ENCODE results near the gene LAPTM5.
"Not testable (repeated sequence)": the region's sequence is repeated elsewhere in the genome, so short reads cannot be mapped to it uniquely, and the experiment has no call there.

The LAPTM5 gene

DNA sequence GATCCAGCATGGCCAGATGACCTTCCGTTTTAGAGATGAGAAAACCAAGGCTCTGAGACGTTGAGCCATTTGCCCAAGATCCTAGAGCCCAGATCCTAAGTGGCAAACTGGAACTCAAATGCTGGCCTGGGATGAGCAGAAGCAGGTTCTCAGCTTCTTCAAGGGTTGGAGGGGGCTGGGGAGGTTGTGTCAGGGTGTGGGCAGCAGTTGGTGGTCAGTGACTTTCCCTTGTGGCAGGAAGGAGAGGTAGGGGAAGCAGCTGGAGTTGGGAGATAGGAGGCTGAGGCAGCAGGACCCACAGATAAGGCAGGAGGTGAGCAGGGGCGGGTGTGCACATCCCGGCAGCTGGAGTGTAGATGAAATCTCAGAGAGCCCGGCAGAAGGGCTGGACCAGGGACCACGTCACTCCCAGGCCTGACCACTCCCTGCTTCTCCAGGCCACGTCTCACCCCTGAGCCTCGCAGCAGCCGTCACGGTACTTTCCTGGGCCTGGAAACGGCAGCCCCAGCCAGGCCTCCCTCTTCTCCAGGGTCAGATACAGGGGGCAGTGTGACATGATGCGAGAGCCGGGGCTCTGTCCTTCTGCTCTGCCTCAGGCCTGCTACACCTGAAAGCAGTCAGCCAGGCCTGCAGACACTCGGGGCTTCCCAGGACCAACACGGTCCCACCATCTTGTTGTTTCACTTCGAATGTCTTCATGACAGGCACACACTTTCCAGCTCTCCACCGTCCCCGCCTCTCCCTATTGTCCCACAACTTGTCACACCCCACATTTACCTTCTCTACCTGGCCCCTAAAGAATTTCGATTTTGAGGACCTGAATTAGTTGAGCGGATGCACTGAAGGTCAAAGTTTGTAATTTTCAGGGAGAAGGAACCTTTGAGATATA lies 11.5 kb upstream of the LAPTM5 start:
- no peak for DNase-seq

DNA sequence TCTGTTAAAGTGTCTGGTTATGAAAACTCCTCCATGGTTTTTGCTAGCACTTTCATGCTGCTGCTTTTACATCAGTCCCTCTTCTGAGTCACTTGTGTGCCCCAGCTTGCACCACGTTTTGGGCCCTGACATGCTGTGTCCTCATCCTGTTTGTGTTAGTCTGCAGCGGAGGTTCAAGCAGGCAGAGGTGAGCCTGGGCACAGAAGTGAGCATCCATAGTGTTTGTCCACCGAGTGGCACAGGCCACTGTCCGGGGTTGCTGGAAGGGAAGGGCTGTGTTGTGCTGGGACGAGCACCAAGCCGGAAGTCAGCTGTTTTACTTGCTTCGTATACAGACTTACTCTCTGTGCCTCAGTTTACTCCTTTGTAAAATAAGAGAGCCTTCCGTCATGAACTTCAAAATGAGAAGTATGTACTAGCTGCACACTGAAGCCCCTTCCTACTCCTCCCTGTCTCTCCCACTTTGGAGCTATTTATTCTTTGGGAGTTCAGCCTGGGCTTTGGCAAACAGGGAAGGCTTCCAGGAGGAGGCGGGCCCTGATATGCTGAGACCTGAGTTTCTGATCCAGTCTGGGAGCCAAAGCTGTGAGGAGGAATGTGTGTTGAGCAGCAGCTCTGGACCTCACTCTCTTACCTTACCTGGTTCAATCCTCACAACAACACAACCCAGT lies 10.7 kb upstream of the LAPTM5 start:
- no peak for DNase-seq

DNA sequence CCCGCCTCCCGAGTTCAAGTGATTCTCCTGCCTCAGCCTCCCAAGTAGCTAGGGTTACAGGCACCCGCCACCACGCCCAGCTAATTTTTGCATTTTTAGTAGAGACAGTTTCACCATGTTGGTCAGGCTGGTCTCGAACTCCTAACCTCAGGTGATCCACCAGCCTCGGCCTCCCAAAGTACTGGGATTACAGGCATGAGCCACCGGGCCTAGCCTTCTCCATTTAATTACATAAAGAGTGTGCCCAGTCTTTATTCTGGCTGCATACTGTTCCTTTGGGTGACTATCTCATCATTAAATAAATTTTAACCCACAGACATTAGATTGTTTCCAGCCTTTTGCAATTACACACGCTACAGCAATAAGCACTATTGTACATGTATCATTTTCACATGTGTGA lies 9.4 kb upstream of the LAPTM5 start:
- DNase-seq = not testable (repeated sequence)

DNA sequence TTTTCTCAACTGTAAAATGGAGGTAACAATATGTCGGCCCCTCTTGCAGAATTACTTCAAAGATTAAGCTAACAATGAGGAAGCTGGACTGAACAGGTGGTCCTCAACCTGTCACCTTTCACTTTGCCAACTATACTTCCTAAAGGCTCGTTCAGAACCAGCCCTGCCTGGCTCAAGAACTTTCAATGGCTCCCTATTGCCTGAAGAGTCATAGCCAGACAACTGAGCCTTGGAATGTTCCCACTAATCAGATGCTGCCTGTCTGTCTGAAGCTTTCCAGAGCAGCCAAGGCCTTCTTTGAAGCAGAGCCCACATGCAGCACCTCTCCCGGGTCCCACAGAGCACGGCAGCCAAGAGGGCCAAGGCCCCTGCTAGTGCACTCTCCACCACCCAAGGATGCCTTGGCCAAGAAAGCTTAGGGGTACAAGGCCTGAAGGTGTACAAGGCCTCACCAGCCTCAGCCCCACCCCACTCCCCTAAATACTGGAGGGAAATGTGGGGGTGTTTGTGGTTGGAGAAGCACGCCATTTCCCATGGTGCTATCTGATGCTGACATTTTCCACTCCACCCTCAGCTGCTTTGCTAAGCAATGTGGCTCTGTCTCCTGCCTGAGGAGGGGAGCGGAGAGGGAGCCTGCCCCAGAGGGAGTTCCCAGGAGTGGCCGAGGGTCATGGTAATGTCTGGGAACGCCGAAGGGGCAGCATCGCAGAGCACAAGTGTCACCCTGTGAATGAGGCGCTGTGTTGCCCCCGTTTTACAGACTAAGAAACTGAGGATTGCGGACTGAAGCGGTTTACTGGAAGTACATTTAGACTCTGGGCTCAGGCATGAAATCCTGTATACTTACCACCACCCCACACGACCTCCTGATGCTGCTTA lies 8.2 kb upstream of the LAPTM5 start:
- no peak for DNase-seq

DNA sequence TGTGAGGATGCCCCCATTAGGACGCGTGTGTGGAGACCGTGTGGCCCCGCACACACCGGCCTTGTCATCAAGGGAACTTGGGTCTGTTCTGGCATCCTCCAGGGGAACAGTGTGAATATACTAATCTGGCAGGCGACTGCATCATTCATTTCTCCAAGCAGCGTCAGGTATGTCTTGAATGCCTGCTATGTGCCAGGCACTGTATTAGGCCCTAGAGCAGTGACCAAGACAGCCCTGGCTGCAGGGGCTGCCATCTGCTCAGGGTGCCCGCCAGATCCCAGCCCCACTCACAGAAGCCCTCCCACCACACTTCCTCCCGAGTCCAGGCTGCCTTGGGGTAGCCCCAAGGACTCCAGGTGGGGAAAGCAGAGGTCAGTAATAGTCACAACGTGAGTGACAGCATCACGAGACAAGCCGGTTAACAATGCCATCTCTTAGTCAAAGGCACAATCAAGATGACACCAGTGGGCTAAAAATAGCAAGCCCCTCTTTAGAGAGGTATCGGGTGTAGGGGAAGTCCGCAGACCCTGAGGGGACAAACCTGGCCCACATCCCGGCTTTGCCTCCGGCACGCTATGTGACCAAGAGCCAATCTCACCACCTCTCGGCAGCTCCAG lies 7.5 kb upstream of the LAPTM5 start:
- DNase-seq = no peak

DNA sequence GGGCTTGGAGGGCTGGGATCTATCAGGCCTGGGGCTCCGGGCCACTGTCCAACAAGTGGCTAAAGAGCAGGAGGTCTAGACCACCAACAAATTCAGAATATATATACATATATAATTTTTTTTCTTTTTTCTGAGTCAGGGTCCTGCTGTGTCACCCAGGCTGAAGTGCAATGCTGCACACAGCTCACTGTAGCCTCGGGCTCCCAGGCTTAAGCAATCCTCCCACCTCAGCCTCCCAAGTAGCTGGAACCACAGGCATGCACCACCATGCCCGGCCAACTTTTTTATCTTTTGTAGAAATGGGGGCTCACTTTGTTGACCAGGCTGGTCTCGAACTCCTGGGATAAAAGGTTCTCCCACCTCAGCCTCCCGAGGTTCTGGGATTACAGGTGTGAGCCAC lies 6.8 kb upstream of the LAPTM5 start:
- no peak for DNase-seq

DNA sequence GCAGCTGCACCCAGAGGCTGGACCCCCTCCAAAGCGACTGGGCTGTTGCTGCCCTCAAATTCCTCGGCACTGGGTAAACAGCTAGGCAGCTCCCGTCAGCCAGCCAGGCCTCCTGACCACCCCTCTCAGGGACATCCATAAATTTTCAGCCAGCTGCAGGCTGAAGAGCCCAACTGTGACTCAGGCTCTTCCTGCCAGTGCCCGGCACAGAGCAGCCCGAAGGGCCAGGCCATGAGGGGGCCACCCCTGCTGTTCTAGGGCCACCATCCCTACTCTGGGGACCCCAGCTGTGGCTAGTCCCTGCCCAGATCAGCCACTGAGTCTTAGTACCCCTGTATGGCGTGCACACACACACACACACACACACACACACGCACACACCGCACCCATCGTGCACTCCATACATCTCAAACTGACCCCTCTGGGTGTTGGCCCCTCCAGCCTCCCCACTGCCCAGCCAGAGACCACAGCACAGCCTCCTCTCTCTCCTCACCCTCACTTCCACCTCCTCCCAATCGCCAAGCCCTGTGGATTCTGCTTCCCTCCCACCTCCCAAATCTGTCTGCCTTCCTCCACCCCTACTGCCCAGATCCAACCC lies 6.2 kb upstream of the LAPTM5 start:
- DNase-seq = no peak

DNA sequence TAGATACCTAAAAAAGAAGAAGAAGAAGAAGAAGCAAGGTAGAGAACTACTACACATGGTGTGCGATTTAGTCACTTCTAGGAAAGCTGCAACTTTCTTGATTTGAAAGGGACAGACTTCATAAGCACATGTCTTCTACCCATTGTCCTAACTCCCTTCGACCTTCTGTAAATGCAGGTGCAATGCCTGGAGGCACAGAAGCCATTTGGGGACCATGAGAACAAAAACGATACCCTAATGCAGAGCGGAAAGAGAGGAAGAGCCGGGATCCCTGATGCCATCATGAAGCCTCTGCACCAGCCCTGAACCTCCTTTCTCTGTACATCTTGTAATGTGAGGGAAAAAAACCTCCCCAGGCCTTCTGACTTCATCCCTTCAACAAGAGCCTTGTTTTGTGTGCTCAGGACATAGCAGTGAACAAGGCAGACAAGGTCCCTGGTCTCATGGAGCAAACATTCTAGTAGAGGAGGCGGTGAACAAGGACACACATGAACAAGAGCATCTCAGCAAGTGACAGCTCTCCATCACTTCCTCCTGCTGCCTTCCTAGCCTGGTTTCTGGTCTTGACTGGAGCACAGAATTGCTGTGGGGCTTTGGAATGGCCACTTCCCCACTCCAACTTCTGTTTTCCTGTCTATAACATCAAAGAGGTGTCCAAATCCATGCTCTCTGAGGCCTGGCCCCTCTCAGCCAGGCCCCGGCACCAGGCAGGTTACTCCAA lies 5.5 kb upstream of the LAPTM5 start:
- DNase-seq = no peak

DNA sequence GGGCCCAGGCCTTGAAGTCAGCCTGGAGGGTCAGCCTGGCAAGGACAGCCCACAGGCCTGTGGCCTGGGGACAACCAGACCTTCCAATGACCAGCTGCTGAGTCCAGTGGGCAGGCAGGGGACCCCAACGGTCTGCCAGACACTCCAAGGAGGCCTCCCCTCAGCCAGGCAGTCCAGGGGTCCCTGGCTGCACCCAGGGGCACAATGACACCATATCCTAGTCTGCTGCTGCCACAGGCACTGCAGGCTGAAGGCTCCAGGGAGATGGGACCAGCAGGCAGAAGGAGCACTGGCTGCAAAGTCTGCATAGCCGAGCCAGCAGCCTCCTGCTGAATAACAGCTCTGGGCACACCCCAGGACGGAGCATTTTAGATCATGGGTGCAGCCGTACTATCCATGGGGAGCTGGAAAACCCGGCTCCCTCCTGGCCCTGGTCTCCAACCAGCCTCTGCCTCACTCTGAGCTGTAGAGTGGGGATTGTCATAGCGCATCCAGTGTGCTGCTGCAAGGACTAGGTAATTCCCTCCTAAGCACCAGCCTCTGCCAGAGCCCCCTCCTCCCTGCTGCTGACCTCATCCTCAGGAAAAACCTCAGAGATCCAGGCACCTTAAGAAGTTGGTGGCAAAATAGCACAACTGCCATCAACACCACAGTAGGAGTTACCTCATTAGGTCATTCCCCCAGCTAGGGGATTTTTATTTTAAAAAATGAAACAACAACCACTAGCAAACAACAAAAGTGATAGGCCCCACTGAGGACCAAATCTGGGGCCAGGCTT lies 4.8 kb upstream of the LAPTM5 start:
- no peak for DNase-seq

DNA sequence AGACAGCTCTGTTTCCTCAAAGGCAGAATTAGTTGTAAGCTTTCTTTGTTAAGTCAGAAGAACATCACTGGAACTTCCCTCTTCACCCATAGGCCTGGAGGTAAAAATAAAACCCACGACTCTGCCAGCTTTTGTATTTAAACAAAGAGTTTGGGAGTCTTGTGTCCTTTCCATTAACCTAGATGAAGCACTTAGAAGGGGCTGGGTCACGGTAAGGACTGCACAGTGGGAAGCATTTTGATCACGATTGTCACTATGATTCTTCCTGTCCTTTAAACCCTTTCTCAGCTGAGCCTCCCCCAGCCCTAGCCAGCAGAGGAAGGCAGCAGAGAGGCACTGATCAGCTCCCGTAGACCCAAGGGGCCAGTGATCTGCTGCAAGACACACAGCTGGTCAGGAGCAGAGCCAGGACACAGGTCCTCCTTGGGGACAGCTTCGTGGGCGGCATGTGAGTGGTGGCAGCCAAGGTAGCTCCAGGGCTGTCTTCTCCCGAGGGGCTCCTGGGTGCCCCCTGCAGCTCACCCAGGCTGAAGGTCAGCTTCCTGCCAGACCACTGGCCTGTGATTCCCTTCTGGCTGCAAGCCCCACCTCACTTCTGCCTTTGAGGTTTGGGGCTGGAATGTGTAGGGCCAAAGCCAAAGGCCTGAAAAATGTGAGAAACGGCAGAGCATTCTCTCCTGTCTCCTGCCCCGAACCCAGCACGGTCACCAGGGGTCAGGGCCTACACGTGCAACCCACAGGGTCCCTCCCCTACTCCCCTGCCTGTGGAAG lies 4.0 kb upstream of the LAPTM5 start:
- DNase-seq = no peak

DNA sequence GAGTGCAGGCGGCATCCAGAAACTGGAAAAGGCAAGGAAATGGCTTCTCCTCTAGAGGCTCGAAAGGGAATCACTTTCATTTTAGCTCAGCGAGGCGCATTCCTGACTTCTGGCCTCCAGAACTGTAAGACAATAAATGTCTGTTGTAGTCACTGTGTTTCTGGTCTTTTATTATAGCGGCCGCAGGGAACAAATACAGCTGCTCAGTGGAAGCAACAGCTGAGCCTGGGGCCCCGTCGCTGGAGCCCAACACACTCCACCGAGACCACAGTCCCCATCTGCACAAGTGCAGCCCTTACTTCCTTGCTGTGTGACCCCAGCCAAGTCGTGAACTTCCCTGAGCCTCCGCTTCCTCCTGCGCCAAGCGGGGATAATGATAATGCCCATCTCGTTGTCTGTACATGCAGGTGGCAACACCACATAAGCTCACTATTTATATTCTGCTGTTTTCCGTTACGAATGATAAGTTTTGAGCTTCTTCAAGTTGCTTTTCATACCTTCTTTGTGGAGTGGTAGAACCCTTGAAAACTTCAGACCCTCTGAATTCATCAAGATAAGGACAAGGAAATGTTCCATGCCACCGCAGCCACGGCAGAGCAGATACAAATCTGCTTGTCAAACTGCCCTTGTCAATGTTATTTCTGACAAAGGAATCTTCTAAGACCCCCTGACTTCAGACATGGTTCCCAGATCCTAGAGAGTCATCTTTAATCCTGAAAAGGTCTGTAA lies 3.2 kb upstream of the LAPTM5 start:
- DNase-seq = no peak

DNA sequence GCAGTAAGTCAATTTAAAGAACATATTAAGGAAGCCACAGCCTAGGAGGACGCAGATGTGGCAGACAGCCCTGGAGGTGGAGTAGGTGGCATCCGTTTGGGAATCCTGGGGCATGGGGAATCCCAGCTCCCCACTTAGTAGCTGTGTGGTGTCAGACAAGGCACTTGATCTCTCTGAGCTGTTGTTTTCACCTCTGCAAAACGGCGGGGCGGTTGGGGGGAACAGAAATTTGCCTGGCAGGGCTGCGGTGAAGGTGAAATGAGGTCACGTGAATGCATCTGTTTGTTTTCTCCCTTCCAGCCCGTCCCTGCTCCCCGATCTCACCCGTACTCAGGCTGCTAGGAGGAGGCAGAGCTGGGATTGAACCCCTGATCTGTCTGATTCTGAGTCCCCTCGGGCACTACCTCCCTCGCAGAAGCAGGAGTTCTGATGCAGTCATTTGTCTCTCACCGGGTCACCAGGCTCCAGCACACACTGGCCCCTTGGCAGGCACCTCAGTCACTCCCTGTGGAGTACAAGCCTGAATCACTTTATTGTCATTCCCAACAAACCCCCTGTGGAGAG lies 2.2 kb upstream of the LAPTM5 start:
- DNase-seq = no peak

DNA sequence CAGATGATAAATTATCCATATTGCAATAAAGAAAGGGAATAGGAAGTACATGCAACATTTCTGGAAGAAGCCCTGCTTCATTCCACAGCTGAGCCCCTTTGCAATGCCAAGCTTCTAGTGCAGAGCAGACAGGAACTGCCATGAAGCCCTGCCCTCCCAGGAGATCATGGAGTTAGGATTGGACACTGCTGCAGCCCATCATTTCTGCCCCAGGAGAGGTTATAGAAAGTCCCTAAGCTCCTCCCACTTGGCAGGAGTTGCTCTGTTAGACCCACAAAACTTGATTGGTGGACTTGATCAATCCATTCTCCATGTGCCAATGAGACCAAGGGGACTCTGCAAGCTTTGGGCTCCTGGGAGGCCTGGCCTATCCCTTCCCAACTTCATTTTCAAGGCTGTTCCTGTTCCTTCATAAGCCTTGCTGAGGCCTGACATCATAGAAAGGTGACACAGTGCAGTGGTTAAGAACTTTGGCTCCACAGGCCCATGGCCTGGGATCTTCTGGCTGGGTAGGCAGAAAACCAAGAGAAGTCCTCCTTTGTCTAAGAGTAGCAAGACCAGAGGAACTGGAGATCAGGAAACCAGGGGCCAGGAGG lies 1.3 kb upstream of the LAPTM5 start:
- DNase-seq = no peak

DNA sequence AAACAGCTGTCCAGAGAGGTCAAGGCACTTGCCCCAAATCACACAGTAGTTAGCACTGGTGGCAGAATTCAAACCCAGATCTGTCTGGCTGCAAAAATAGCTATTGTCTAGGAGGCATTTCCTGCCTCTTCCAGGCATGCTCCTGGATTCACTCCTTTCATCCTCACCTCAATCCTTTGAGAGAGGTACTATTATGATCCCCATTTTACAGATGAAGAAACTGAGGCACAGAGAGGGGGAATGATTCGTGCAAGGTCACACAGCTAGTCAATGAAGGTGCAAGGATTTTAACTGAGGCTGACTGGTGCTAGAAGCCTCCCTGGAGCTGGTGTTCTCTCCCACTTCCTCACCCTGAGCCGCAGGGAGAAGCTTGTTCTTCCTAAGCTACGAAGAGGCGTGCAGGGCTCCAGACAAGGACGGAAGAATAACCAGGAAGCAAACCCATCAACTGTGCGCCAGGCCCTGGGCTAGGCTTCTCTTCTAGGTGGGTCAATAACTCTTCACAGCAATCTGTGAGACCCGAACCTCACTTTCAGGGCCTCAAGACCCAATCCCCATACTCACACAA lies 631 bp upstream of the LAPTM5 start:
- DNase-seq = no peak

DNA sequence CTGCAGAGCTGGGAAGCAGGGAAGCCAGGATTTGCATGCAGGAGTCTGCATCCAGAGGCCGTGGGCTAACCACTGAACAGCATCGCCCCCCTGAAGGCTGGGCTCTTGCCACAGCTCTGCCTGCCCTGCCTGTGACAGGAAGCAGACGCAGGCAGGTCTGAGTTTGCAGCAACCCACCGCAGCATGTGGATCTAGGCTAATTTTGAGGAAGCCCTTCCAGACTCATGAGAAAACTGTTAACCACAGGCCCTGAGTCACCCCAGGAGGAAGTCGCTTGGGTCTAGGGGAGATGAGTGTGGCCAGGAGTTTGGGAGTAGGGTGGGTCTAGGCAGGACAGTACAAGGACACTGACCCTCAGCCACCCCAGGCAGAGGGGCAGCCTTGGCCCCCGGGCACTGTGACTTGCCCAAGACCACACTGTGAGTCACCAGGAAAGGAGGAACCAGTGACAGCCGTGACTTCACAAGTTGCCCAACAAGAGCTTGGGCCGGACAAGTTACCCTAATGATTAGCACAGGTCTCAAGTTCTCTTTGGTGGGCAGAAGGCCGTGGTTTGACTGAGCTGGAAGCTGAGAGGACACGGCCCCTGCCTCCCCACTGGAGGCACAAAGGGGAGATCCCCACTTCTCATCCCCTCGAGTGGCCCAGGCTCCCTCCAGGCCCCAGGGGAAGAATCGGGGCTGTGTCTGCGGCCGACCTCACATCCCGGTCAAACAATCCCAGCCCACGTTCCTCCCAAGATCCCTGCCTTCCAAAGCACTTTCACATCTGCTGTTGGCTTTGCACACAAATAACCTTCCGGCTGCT lies 826 bp downstream of the LAPTM5 start:
- peak; percentile 10 for DNase-seq

DNA sequence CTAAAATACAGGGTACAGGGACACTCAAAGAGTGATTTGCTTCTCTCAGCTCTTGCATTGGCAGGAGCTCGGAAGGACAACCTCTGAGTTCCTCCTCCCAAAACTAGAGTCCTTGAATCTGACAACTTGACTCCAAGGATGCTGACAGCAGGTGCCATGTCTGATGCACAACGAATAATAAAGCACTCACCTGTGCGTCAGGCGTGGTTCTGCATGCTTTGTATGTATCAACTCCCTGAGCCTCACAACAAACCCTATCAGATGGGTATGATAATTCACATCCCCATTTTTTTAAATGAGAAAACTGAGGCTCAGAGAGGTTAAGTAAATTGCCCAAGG lies 1.4 kb downstream of the LAPTM5 start:
- no peak for DNase-seq

DNA sequence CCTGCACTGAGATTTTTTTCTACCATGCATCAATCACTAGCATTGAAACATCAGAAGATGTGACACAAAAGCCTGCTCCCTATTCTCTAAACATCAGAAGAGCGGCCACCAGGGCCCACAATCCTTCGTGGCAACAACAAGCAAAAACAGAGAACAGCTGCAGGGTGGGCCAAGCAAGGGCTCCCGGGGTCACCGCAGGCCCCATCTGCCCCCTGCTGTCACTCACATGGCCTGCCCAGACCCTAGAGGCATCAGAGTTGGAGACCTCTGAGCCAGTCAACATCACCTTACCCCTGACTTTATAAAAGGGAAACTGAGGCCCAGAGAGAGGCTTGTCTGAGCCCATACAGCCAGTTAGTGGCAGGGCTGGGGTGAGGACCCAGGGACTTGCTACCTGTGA lies 1.8 kb downstream of the LAPTM5 start:
- DNase-seq = no peak

DNA sequence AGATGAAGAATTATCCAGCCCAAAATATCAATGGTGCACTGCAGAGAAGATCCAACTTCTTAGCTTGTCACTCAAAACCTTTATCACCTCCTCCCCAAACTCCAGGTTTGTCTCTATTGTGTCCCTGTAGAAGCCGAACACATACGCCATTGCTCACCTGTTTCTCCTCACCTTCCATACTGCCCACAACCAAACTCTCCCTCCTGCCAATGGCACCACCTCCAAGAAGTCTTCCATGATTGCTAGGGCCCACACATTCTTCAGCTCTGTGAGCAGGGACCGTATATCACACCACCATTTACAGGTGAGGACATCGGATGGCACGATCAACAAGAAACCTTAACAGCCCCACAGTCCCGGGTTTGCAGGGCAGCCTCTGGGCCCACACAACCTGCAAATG lies 2.2 kb downstream of the LAPTM5 start:
- no peak for DNase-seq

Data from NCI-H1694 treated with DMSO at 0.1 percent for 48 hours (cell line).